Superior temporal gyrus (tissue), 1 donor: ENCODE results near the gene ABCF3.

Experiments
- DNase-seq: peaks from one replicate; pipeline ENCODE4 v3.0.0-alpha.2; 2016; ENCODE audit errors: extremely low spot score

ABCF3 gene

DNA sequence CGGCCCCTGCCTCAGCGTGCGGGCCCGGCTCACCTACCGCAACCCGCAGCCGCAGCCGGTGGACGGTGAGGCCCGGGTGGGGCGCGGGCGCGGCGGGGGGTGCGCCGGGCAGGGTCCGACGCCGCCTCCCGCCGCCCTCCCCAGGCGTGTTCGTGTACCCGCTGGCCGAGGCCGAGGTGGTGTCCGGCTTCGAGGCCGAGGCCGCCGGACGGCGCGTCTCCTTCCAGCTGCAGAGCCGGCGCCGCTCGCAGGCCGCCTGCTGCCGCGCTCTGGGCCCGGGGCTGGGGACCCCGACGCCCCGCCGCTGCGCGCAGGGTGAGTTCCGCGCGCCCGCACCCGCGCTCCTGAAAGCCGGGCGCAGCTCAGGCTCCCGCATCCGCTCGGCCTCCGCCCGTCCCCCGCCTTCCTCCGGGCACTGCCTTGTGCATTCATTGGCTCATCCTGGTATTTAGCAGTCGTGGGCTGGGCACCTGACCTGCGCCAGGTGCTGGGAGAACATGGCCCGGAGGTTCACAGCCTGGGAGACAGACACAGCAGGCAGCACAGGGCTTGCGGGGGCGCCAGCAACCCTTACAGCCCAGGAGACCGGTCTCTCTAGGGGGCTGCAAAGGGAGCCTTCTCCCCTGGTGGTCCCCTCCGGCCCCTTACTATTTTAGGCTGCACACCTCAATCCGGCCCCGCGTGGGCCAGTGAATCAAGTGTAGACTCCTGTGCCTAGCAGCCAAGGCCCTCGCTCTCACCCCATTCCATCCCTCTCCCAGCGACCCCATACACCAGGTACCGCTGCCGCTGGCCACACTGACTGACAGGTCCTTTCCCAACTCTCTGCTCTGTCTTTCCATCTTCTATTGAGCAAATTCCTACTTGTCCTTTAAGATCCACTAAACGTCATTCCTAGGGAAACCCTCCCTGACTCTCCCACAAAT, 44.9 kb downstream of the ABCF3 start:
- DNase-seq = no peak

DNA sequence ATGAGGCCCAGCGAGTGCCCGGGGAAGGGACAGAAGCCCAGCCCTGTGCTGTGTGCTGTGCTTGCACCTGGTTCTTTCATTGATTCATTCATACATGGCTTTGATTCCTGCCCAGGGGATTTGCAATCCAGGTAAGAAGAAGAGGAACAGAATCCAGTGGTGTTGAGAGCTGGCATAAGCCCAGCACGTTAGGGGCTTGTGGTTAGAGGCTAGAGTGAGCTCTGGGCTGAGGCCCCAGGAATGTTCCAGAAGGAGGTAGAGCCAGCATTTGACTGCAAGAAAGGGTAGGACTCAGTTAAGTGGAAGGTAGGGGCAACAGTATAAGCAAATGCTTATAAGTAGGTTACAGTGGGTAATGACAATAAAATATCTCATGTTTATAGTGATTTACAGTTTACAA, 45.7 kb downstream of the ABCF3 start:
- no peak for DNase-seq

- DNase-seq = no peak
Observed at GRCh38 chr3:184233127-184233843, 47.3 kb downstream of the ABCF3 start.

GRCh38 chr3:184234224-184234623, 48.2 kb downstream of the ABCF3 start:
- DNase-seq = peak; percentile 67

DNA sequence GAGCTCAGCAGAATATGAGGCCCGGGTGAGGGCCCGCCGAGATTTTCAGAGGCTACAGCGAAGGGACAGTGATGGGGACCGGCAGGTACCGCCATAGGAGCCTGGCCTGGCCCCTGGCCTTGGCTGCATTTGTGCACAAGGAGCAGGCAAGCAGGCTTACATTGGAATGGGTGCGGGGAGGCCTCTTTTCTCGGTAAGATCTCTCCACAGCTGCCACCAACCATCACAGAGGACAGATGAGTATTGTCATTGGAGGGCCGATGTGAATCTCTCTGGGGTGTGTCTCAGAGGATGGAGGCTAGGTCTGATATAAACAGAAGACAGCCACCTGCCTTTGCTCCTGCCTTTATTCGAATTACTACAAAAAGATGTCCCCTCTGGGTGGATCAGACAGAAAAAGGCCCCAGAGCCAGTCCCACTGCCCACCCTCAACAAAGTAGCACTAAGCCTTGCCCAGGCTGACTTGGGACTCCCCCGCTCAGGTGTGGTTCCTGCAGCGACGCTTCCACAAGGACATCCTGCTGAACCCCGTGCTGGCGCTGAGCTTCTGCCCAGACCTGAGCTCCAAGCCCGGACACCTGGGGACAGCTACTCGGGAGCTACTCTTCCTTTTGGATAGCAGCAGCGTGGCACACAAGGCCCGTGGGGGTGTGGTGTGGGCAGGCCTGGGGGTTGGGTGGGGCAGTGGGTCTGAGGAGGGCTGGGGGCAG, 48.8 kb downstream of the ABCF3 start:
- no peak for DNase-seq

- no peak for DNase-seq
Observed at GRCh38 chr3:184235381-184236032, 49.5 kb downstream of the ABCF3 start.

GRCh38 chr3:184236033-184236410, 50.0 kb downstream of the ABCF3 start:
- DNase-seq = no peak

- DNase-seq = no peak
Observed at GRCh38 chr3:184236636-184237035, 50.6 kb downstream of the ABCF3 start.

DNA sequence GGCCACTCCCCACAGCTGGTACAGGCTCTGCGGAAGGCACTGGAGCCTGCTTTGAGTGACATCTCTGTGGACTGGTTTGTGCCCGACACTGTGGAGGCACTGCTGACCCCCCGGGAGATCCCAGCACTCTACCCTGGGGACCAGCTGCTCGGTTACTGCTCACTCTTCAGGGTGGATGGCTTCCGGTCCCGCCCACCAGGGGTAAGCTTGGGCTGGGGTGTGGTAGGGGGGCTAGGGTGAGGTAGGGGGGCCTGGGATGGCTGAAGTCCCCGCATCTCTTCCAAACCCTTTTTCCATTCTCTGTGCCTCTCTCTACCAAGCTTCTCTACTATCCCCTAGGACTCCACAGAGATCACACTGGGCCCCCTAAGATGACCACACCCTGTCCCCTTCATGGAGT, 51.2 kb downstream of the ABCF3 start:
- no peak for DNase-seq

DNA sequence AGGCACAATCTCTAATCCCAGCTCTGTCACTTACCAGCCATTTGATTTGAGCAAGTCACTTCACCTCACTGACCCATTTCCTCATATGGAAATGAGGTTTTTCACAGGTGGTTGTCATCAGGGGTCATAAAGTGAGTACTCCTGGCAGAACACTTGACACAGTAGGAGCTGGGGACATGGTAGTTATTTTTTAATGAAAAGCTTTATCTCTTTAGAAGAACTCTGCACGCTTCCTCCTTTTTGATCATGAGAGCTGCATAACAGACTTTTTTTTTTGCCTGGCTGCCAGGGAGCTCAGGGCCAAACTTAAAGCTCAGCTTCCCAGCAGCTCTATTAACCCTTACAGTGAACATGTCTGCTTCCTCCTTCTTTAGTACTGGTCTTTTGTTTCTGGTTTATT, 51.8 kb downstream of the ABCF3 start:
- no peak for DNase-seq

- DNase-seq = no peak
Observed at GRCh38 chr3:184238246-184238818, 52.3 kb downstream of the ABCF3 start.

DNA sequence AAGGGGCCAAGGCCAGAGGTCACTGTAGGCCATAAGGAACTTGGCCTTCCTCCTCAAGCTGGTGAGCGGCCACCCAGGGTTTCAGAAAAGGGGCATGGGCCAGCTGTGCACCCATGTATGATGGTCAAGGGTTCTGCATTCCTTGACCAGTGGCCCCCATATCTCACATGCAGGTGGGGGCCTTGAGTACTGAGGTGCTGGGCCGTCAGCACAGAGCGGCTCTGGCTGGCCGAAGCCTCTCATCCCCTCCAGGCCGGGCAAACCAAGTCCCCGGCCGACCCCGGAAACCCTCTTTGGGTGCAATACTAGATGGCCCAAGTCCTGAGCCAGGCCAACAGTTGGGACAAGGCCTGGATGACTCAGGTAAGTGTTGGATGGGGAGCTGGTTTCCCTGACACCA, 53.2 kb downstream of the ABCF3 start:
- no peak for DNase-seq

GRCh38 chr3:184239708-184240107, 53.7 kb downstream of the ABCF3 start:
- DNase-seq = no peak

- no peak for DNase-seq
Observed at GRCh38 chr3:184240384-184241140, 54.6 kb downstream of the ABCF3 start.

GRCh38 chr3:184241141-184241446, 55.1 kb downstream of the ABCF3 start:
- no peak for DNase-seq

DNA sequence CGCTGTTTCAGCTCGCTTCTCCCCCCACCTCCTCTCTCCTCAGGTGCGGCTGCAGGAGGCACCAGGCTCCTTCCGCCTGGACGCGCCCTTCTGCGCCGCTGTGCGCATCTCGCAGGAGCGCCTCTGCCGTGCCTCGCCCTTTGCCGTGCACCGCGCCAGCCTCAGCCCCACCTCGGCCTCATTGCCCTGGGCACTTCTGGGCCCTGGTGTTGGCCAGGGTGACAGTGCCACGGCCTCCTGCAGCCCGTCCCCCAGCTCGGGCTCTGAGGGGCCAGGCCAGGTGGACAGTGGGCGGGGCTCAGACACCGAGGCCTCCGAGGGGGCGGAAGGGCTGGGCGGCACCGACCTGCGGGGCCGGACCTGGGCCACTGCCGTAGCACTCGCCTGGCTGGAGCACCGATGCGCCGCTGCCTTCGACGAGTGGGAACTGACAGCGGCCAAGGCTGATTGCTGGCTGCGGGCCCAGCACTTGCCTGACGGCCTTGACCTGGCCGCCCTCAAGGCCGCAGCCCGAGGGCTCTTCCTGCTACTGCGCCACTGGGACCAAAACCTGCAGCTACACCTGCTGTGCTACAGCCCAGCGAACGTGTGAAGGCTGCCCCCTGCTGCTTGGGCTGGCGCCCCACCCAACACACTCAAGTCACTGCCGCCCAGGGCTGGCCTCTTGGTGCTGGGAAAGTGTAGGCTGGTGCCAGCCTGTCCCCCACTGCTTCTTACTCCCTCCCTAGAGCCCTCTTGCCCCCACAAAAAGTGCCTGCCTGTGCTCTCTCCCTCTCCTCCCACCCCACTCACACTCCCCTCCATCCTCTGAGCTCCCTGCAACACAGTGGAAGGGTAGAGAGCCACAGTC, 55.7 kb downstream of the ABCF3 start:
- DNase-seq = no peak

GRCh38 chr3:184242297-184242685, 56.3 kb downstream of the ABCF3 start:
- DNase-seq = no peak
